Fibroblast of lung (primary cell): ENCODE measurements around the gene SOAT1.

Experiments
- EZH2 ChIP-seq: IDR thresholded peaks from 2 replicates; pipeline ENCODE4 v1.5.1; 2012; ENCODE audit warnings: low read length, control low read depth, mild to moderate bottlenecking; ENCODE audit errors: missing control alignments
- TF ChIP-seq, protein P1 (sequence below), 2 donors: IDR thresholded peaks in 1 of 2; conservative IDR thresholded peaks in 1 of 2; 1 replicate in 1 of 2; 2 replicates in 1 of 2; pipeline ENCODE4 v1.5.1; 2011 to 2012; ENCODE audit warnings: low read length in 2 of 2, control low read depth in 1 of 2, inconsistent platforms in 1 of 2, low read depth in 1 of 2, mild to moderate bottlenecking in 1 of 2

DNA sequence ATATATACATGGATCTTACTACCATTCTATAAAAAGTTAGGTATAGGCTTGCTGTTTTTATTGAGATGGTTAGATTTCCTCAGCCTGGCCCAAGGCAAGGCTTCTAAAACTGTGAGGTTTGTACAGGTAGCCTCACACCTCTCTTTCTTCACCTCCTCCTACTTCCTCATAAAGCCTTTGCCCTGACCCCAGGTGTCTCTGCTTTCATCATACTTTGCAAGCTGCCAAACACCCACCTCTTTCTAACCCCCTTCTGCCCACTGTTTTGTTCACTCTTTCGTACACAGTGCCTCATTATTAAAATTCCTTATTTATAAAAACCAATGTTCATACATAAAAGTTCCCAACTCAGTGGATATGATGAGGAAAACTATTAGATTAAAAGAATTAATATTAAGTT is 31.4 kb upstream of the SOAT1 start:
- TF ChIP-seq, protein P1, sequence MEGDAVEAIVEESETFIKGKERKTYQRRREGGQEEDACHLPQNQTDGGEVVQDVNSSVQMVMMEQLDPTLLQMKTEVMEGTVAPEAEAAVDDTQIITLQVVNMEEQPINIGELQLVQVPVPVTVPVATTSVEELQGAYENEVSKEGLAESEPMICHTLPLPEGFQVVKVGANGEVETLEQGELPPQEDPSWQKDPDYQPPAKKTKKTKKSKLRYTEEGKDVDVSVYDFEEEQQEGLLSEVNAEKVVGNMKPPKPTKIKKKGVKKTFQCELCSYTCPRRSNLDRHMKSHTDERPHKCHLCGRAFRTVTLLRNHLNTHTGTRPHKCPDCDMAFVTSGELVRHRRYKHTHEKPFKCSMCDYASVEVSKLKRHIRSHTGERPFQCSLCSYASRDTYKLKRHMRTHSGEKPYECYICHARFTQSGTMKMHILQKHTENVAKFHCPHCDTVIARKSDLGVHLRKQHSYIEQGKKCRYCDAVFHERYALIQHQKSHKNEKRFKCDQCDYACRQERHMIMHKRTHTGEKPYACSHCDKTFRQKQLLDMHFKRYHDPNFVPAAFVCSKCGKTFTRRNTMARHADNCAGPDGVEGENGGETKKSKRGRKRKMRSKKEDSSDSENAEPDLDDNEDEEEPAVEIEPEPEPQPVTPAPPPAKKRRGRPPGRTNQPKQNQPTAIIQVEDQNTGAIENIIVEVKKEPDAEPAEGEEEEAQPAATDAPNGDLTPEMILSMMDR (conservative IDR thresholded peaks at IDR 0.05 in 1 of 2, IDR thresholded peaks at IDR 0.05 in 1 of 2; ENCODE audit: low read depth in 1 of 2, low read length in 2 of 2), result no peak
- TF ChIP-seq EZH2, result no peak
